GM18873 (cell line): Measurements from ENCODE around the gene MYDGF.

Experiments
- ATAC-seq: cut with Tn5 transposase; IDR thresholded peaks from one replicate; pipeline ENCODE4 v1.9.1; 2021; ENCODE audit warnings: mild to moderate bottlenecking, moderate library complexity, moderate number of reproducible peaks; ENCODE audit not compliant: unreplicated experiment, low FRiP score

Gene MYDGF

DNA sequence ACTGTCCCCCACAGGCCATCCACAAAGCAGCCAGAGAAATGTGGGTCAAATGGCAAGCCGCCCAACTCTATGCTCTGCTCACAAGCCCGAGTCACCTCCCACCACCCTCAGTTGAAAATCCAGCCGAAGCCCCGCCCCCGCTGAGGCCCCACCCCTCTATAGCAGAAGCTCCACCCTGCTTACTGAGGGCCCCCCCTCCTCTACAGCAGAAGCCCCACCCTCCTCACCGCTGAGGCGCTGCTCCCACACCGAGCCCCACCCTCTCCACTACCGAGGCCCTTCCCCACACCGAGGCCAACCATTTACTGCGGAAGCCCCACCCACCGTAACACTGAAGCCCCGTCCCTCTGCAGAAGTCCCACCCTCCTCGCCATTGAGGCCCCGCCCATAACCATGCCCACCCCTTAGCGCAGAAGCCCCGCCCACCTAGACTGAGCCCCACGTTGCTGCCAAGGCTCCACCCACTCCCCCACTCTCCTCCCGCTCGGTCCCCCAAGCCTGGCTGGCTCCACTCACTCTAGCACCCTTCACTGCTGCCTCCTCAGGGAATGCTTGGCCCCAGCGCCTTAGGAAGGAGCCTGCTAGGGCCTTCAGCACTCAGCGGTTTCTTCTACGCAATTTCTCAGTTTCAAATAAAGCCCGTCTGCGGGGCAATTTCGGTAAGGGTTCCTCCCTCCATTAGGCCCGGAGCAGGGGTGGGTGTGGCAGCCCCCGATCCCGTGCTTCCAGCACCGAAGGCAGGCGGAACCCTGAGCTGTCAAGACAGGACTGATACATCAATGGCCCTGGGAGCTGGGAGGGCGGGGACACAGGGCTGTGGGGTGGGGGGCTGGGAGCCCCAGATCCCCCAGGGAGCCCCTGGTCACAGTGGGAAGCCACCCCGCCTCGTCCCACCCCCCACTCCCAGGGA is 9.0 kb upstream of the MYDGF start:
- ATAC-seq: no peak

DNA sequence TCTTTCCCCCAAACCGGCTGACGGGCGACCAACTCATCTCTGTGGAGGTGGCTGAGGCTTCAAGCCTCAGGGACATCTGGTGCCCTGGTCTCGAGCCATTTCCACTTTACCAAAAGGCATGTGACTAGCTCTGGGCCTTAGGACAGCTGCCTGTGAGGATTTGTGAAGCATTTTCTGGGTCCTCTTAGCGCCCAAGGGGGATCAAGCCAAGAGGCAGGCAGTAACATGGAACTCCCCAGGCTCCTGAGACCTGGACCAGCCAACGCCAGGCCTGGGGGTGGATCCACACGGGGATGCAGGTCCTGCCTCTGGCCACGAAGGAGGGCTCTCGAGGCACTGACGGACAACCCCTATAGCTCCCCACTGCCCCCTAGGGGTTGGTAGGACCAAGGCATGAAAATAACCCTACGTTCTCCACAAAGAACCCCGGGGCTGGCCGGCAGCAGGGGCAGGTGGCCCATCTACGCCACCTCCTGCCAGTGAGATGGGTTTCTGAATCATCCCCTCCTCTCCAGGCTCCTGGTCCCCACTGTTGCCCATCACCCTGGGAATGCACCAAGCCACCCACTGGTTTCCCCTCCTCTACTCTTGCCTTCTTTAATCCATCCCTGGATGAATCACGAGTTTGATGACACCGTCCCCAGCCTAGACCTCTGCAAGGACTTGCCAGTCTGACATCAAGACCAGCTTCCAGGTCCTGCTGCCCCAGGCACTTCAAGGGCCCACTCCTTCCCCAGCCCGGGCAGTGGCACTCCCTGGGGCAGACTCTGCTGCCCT is 7.0 kb upstream of the MYDGF start:
- ATAC-seq: no peak

DNA sequence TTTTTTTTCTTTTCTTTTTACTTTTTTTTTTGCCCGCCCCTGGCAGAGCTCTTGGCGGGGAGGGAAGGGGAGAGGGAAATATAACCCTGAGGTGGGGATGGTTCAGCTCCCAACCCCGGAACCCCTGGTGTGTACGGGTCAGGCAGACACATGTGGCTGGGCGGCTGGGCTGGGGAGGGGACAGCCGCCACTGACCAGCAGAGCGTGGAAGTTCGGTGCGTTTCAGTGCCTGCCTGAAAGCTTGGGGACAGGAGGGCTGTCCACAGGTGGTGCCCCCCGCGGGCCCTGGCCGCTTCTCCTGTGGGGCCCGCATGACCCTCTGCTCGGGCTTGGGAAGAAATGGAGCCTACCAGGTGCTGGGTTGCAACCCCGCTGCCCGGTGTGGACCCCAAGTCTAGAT is 5.2 kb upstream of the MYDGF start:
- ATAC-seq: no peak

DNA sequence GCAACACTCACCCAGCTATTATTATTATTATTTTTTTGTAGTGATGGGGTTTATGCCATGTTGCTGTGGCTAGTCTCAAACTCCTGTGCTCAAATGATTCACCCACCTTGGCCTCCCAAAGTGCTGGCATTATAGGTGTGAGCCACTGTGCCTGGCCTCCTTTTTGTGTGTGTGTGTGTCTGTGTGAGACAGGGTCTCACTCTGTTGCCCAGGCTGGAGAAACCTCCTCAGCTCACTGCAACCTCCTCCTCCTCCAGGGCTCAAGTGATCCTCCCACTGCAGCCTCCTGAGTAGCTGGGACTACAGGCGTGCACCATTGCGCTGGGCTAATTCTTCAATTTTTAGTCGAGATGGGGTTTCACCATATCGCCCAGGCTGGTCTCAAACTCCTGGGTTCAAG is 3.6 kb upstream of the MYDGF start:
- ATAC-seq: no peak

DNA sequence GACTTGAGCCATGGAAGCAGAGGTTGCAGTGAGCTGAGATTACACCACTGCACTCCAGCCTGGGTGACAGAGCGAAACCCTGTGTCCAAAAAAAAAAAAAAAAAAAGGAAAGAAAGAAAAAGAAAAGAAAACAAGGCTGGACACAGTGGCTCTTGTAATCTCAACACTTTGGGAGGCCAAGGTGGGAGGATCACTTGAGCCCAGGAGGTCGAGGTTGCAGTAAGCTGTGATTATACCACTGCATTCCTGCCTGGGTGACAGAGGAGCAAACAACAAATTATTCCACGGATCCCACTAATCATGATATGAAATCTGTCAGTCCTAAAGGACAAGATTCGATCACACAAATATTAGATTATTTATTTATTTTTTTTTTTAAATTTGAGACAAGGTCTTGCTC is 3.1 kb upstream of the MYDGF start:
- ATAC-seq: no peak

DNA sequence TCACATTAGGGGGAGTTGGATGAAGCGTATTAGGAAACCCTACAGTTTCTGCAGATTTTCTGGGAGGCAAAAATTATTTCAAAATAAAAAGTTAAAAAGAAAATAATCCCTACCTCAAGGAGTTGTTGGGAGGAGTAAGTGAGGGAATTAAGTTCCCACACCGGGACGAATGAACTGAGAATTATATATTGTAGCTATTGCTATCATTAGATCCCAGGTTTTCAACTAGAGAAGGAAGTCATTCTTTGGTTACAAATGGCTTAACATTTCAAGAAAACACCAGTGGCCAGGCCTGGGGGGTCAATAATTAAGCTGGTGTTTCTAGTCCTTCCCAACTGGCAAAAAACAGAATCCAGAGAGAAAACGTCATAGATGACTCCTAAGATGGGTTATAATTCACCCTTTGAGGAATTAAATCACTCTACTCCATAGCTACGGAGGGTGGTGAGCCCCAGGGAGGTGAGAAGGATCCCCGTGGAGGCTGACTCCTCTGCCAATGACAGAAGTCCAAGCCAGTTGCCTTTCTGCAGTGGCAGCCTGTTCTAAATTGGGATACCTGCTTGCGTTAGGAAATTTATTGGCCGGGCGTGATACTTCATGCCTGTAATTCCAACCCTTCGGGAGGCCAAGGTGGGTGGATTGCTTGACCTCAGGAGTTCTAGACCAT is 1.2 kb upstream of the MYDGF start:
- ATAC-seq: no peak

DNA sequence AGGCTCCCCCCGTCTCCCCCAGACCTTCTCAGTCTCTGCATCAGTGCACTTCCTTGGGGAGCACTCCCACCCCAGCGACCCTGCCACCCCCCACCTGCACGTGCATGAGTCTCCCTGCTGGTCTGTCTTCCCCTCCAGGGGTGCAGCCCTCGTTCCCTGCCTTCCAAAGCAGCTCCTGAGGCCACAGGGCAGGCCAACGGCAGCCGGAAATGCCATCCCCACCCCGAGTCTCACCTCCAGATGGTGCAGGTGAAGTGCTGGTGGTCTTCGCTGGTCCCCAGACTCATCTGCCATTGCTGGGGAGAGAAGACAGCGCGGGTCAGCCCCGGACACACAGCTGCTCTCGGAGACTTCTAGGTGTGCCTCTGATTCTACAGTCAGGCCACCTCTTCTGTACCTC is 5.5 kb downstream of the MYDGF start:
- no peak for ATAC-seq

DNA sequence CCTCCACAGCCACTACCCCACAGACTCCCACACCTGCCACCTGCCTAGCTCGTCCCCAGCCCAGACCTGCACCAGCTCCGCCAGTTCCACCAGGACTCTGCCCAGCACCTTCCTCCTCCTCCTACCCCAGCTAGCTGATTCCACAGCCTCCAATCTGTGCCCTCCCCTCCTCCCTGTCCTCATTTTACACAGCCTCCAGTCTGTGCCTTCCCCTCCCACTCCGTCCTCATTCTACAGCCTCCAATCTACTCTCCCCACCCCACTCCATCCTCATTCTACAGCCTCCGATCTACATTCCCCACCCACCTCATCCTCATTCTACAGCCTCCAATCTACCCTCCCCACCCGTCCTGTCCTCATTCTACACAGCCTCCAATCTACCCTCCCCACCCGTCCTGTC is 7.3 kb downstream of the MYDGF start:
- ATAC-seq: no peak

DNA sequence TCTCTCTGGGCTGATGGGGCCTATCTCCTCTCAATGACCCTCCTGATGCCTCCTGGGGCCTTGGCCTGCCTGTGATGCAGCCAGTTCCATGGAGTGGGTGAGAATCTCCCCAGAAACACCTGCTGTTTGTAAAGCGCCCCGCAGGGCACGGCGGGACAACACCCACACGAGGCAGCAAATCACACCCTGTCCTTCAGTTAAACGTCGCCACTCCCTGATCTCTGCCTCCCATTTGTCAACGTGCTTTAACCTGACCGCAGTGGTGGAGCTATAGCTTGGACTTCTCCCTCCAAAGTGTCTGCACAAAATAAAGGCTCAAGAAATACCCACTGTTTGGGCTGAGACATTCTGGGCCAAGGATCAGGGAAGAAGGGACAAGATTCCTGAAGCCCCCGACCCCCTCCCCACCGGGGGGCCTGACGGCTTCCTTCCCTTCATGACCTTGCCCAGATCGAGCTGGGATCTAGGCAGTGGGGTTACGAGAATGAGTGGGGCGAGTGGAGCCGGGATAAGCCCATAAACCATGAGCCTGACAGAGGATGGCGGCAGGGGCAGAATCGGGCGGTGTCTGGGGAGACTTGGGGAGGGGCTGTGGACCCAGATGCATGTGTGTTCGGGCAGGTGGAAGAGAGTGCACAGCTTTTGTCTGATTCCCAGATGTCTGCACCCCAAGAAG is 8.0 kb downstream of the MYDGF start:
- ATAC-seq: no peak

DNA sequence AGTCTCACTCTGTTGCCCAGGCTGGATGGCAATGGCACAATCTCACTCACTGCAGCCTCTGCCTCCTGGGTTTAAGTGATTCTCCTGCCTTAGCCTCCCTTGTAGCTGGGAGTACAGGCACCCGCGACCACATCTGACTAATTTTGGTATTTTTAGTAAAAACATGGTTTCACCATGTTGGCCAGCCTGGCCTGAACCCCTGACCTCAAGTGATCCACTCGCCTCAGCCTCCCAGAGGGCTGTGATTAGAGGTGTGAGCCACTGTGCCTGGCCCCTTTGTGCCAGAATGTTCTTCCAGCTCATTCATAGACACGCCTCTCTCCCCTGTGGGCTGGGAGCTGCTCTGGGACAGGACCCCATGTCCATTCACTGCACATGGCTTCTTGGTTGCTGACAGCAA is 9.1 kb downstream of the MYDGF start:
- ATAC-seq: no peak

DNA sequence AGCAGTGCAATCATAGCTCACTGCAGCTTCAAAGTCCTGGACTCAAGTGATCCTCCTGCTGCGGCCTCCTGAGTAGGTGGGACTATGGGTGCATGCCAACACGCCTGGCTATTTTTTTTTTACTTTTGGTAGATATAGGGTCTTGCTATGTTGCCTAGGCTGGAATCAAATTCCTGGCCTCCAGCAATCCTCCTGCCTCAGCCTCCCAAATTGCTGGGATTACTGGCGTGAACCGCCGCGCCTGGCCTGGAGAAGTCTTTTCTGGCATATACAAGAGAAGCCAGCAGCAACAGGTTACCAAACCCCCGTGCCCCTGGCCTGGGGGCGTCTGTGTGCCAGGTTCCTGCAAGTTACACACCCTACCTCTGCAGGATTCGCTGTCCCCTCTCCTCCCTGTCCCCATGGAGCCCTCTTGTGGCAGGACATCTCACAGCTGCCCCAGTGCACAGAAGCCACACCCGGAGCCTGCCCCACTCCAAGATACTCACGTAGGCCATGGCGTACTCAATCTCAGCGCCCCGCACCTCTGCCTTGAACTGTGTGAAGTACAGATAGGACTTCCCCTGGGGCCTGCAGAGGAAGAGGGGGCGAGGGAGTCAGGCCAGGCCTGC is 9.9 kb downstream of the MYDGF start:
- no peak for ATAC-seq

DNA sequence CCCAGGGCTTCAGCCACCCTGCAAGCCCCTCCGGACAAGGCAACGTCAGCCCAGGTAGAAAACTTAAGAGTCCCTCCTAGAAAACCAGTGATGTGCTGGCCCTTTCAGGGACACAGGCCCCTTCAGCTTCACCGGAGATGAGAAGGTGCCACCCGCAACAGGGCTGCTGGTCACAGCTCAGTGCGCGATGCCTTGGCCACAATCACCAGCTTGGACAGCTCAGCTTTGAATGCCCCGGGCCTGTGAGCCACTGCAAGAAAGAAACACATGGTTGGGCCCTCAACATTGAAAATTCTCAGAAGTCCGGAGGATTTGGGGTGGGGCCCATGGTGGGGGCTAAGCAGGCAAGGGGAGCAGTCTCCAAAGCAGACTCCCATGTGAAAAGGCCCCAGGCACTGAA is 12.3 kb downstream of the MYDGF start:
- no peak for ATAC-seq

DNA sequence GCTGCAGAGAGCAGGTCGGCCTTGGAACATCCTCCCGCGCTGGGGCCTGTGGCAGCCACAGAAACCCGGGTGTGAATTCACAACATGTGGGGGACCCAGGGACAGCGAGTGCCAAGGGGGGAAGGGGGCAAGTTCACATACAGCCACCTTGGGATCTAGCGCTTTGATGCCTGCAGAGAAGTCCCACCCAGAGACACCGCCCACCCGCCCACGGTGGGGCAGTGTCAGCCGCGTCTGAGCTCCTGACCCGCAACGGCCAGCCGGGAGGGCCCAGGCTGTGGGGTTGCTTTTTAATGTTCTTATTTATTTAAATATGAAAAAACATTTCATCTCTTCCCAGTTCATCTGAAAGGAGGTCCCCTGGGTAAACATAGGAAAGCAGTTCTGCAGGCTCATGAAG is 12.9 kb downstream of the MYDGF start:
- ATAC-seq: no peak

DNA sequence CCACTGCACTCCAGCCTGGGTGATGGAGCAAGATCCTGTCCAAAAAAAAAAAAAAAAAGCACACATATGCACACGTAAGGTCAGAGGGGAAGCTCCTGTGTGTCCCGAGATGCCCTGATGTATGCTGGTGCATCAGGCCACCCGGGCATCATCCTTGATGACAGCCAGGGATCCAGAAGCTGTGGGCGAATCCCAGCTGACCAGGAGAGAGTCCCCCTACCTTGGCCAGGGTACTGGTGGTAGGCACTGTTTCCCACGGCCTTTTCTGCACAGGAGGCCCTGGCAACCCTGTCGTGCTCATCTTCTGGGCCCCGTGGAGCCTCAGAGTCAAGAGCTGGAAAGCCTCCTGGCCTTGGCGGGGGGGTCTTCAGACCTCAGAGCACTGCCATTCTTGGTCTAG is 14.0 kb downstream of the MYDGF start:
- ATAC-seq: no peak

DNA sequence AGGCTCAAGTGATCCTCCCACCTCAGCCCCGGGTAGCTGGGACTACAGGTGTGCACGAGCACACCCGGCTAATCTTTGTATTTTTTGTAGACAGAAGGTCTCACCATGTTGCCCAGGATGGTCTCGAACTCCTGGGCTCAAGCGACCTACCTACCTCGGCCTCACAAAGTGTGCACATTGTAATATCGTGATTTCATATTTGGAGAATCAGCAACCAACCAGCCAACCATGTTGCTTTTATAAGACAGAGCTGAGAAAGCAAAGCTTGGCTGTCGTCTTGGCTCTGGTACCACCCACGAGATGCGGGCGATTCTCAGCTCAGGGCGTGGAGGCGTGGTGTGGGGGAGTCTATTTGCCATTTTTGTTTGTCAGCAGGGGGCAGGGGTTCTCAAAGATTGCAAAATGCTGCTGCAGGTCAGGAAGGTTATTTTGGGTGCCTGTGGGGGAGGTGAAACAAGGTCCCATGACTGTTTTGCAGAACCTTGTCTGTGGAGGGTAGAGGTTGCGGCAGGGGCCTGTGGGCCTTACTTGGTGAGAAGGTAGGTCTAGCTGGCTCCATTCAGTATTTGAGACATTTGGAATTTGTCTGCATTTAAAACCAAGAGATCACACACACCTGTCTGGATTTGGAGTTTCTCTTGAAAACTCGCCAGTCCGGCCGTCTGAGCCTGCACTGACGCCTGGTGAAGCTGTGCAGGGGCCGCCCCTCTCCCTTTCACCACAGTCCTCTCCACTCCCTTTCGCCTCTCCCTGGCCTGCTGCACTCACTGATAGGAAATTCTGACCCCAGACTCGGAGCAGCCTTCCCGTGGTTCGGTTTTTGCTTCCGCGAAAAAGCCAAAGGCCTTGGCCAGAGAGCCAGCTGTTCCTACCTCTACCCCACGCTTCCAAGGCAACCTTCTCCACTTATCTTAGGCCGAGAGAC is 15.4 kb downstream of the MYDGF start:
- no peak for ATAC-seq

DNA sequence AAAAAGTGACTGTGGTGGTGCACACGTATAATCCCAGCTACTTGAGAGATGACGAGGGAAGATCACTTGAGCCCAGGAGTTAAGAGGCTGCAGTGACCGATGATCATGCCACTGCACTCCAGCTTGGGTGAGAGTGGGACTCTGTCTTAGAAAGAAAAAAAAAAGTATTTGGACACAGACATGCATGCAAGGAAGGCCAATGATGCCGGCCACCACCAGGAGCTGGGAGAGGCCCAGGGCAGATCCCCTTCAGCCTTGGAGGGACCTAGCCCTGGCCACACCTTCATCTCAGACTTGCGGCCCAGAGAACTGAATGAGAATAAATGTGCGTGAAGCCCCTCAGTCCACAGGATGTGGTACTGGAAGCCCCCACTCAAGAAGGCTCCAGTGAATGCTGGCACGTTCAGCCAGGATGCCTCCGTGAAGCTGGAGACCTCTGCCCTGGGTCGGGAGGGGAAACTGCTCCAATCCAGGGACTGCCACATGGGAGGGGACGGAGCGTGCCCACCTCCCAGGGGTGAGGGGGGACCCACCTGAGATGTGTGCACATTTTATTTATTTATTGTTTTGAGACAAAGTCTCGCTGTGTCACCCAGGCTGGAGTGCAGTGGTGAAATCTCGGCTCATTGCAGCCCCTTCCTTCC is 16.2 kb downstream of the MYDGF start:
- ATAC-seq: no peak

DNA sequence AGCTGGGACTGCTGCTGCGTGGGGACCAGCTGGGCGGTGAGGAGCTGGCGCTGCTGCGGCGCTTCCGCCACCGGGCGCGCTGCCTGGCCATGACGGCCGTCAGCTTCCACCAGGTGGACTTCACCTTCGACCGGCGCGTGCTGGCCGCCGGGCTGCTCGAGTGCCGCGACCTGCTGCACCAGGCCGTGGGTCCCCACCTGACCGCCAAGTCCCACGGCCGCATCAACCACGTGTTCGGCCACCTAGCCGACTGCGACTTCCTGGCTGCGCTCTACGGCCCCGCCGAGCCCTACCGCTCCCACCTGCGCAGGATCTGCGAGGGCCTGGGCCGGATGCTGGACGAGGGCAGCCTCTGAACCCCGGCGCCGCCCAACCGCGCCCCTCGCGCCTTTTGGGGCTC is 18.1 kb downstream of the MYDGF start:
- ATAC-seq: no peak

DNA sequence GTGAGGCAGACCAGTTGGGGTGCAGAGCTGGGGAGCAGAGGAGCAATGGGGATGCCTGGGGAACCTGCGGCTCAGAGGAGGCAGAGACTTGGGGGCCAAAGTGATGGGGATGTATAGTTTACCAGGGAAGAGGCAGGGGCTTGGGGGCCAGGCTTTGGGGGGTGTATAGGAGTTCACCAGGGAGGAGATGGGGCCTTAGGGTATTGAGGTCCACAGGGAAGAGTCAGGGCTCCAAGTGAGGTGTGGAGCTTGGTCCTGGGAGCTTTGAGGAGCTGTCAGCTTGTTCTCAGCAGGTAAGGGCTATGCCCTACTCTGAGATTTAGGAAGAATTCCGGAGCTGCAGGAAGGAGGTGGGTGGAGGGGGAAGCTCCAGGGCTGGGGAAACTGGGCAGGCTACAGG is 20.0 kb downstream of the MYDGF start:
- no peak for ATAC-seq
